ENCODE results near the gene CLINT1.

CLINT1 gene

DNA sequence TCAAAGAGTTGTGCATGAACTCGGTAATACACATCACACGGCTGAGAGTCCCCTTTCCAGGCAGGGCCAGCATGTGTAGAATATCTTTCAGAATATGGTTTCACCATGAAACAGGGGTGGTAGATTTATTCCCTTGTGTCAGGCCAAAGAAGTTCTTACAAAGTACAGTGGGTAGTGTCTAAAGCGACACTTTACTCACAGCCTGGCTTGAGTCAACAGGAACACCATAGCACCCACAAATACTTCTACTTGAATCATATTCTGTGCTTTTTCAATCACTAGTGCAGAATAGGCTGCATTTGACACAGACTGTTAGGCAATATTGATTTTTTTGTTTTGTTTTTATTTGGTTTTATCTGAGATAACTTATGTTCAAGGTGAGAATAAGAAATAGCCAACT is 102.8 kb downstream of the CLINT1 start:
- no peak for DNase-seq

DNA sequence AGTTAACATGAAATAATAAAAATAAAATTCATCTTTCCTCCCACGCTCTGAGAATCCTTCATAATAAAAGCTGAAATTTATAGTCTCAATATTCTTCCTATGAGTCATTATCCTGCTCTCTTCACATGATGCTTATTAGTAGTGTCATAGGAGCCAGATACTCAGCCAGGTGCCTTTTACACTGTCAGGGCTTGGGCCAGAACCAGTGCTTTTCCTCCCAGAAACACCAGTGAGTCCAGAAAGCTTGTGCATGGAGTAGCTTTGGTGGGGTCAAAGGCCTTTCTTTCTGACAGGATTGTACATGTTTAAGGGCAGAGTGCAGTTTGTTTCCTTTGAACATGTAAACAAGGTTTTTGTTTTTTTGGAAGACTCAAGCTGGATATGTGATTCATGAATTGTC is 108.6 kb downstream of the CLINT1 start:
- DNase-seq: peak; percentile 44

DNA sequence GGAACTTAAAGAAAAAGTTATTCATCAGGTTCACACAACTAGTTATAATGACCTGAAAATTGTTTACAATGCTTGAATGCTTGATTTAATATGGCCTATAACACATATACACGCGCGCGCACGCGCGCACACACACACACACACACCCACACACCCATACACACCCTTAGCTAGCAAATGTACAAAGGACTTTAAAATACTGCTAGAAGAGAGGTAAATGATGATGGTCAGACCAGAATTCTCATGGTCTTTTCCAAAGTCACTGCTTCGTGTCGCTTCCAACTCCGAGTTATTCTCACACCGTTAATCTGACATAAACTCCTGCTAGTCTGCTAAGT is 109.5 kb downstream of the CLINT1 start:
- DNase-seq: no peak

DNA sequence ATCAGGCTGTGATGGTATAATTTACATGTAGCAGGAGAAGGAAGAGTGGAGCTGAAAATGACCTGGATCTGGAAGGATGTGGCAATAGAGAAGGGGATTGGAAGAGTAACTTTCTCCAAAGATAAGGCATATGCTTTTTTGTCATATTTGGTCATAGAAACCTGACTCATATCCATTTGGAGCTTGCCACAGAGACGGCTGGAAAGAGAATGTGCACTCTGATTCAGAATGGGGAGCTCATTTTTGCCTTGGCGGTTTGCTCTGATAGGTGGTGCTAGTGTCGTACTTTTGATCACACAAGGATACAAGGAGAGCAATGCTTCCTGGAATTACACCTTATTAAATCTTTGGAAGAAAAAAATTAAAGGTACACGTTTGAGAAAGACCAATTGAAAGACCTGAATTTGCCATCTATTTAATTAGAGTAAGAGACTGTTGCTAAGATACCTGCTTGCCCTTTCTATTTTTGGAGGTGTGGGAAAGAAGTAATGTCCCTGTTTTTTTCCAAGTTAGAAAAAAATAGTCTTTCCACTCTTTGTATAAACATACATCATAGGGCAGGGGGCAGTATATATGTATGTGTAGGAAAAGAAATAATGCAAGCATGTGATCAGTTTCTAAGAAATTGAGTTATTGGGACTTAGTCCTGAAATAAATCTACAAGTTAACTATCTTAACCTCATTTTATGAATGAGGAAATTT is 110.0 kb downstream of the CLINT1 start:
- peak; percentile 88 for DNase-seq

DNA sequence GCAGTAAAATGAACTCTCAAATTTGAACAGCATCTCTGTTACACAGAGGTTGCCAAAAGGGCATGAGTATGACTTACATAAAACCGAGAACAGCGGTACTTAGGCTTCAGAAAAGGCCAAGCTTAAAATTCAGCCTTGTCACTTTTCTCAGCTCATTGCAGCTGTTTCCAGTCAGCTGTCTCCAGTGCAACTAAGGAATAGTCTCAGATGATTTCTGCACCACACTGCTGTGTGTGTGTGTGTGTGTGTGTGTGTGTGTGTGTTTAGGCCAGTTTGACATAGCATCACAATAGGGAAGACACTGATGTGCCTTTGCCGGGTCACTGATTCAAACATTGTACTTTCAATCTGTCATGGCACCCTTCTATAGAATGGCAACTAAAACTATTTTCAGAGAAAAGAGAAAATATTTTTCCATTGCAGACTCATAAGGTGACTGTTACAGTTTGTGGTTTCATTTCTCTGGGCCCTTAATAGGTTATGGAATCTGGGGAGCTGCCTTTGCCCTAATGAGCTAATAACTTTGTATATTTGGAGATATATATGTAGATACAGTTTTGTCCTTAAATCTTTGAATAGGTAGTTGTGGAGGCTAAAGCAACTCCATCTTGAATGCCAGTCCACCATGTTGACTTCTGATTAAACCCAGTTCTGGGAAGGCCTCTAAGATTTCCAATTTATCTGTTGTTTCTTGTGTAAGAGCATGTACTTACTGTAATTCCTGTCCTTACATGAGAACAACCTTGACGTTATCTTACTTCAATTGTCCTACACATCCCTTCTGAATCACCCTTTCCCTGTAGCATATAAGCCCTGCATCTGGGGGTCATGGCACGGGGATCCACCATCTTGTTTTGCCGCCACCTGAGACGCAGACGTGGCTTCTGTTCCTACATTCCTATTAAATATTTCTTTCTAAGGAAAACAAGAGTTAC is 110.9 kb downstream of the CLINT1 start:
- peak; percentile 29 for DNase-seq

DNA sequence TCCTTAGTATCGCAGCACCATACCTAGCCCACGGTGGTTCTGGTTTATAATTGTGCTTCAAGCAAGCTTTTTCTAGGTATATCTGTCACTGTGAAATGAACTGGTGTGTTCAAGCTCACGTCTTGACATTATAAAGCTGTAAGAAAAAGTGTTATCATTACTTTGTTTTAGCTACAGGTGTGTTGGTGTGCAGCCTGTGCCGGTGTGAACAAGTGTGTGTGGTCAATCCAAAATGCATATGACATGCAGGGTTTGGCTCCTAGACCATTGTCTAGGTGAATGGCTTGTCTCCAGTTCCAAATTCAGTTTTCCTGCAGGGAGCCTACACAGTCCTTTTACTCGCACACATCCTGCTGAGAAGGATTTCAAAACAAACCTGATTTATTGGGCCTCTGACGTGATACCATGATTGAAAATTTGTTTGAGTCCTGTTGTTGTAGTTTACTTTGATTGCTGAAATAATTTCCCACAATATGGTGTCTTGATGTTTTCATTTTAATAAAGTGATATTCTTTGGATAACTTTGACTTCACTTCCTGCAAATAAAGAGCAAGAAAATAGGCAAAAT is 111.7 kb downstream of the CLINT1 start:
- DNase-seq: peak; percentile 15

DNA sequence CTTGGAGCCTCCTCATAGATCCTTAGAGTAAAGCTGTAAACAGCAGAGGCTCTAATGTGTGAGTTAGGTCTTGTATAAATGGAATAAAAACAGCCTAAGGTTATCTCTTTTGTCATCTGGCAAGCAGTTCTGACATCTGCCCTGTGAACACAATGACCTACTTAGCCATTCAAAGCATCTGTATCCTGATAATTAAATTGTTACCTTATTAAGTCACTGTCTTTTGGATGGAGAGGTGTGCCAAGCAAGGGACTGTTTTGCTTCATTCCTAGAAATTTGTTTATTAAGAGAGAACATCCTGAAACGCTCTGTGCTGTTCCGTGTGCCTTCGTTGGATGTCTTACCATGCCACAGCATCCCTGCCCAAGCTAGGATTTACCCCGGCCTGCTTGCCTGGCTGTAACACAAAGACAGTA is 113.9 kb downstream of the CLINT1 start:
- DNase-seq: no peak

DNA sequence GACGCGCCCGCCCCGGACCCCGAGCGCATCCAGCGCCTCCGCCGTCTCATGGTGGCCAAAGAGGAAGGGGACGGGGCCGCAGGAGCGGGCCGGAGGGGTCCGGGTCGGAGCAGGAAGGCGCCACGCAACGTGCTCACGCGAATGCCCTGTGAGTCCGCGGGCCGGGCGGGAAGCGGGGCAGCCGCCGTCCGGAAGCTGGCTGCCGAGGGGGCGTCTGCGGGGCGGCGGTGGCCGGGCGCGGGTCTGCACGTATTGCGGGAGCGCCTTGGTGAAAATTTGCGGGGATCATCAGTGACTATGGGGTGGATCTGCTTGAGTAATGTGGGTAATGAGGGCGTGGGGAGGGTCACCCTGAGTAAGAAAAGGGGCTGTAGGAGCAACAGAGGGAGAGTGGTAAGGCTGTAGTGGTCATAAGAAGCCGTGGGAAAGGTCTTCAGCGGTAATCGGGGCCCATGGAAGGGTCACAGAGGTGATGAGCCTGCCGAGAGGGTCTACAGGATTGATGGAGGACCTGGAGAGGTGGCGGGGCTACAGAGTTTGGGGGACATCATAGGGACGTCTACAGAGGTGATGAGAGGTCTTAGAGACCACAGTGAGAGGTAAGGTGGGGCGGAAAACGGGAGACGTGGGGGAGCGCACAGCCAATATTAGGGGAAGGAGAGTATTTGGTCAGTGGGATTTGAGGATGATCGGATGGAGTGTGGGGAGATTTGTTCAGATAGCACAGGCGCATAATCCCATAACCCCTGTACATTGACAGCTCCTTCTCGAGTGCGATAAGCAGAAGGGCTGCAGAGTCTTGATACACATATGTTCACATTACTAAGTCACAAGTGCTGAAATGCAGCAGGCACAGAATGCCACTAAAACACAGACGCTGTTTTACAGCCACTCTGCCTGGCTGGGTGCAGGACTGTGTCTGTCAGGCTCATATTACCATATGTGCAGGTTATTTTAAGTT is 114.6 kb downstream of the CLINT1 start:
- no peak for DNase-seq

DNA sequence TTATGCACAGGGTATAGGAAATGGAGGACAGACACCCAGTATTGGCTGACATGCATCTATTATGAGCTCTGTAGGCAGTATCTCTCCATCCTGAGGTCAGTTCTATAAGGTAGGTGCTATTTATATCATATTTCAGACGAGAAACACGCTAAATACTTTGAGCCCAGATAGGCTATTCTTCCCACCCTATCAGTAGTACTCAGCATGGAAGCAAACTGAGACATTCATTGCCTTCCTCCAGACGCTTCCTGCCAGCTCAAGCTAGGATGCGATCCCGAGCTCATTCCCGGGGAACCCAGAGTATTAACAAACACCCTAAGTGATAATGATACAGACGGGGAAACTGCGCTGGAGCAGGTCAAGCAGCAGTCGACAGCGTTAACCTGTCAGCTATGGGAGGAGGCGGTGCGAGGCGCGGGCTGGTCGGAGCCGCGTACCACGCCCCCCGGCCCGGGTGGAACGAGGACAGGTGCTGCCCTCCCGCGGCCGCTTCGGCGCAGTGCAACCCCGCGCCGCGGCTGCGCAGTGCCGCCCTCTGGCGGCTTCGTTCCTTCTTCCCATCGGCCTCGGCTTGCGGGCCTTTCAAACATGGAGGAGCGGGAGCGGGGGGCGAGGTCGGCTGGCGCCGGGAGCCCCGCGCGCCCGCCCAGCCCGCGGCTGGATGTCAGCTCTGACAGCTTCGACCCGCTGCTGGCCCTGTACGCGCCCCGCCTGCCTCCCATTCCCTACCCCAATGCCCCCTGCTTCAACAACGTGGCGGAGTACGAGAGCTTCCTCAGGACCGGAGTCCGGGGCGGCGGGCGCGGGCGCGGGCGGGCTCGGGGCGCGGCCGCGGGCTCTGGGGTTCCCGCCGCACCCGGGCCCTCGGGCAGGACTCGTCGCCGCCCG is 115.5 kb downstream of the CLINT1 start, which contains the start of gene LSM11:
Gene LSM11, plus strand, starts transcription at position 550 of the 888 bp plus-strand sequence. Its CDS starts 39 bp downstream, at position 589.
- DNase-seq: peak; percentile 75

DNA sequence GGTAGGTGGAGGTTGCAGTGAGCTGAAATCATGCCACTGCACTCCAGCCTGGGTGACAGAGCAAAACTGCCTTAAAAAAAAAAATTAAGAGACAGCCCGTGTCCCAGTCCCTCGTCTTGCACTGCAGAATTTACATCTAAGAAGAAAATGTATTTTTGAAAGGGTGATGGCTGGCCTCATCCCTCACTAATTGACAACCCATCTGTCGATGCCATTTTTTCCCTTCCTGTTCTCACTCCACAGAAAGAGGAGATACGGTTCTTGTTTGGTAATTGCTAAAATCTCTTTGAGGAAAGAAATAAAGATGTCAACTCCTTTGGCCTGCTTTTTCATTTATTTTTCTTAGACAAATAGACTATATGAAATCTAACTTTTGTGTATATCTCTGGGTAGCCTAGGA is 117.8 kb downstream of the CLINT1 start:
- DNase-seq: no peak

DNA sequence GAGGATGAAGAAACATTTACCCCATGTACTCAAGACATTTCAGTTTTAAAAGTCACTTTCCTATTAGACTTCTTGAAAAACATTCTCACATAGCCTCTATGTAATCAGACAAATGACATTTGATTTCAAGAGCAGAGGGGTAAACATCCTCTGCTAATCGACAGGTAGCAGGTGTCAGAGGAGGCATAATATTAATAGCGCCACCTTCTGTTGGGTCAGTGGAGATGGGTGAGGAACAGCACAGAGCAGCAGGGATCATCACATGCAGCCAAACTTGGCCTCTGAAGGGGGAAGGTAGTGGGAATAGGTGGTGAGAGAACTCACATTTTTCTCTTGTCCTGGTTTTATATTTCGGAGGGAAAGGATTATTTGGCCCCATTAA is 118.7 kb downstream of the CLINT1 start:
- DNase-seq: no peak

DNA sequence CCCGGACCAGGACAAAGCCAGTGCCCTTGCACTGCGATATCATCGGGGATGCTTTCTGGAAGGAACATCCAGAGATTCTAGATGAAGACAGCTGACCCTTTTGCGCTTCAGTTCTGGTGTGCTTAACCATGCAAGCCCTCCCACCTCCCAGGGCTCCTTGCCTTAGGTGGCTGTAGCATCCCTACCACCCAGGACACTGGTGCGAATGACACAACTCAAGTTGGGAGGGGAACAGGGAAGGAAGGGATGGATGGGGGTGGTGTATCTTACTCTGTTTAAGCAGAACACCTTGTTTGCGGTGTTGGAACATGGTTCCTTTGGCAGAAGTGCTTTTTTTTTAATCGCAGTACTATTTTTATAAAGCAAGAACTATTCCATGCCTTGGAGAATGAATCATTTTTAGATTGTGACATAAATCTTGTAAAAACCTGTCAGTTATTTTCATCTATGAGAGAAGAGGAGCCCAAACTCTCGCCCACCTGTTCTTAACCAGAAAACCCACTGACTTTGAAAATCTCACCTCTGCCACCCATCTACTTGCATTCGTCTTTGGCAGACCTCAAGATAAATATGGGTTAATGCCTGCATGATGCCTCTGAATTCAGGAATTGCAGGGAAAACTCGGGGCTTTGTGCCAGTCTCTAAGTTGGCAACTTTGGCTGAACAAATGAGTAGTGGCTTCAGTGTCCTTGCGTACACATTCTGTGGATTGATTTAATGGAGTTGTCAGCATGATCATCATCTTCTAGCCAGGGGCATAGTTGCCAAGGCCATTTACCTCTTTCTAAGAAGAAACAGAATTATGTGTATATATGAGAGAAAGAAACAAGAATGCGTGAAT is 119.3 kb downstream of the CLINT1 start:
- DNase-seq: no peak

DNA sequence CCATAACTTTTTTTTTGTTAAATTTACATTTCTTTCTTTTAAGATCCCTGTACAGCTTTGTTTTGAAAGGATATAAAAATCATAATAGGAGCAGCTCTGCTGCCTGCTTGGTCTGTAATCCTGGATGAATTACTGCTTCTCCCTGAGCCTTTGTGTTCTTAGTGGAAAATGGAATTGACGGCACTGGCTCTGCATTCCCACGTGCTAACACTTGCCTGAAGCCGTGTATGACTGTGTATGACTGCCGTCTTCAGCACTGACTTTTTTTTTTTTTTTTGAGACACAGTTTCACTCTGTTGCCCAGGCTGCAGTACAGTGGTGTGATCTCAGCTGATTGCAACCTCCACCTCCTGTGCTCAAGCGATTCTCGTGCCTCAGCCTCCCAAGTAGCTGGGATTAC is 123.0 kb downstream of the CLINT1 start:
- DNase-seq: no peak

All from fibroblast of upper back skin (primary cell).